IPS-11a (cell line): ENCODE measurements around the gene PLSCR1.
"Not testable (repeated sequence)": the region's sequence is repeated elsewhere in the genome, so short reads cannot be mapped to it uniquely, and the experiment has no call there.

Experiments used
- H3K4me3 ChIP-seq: one replicate; pipeline ENCODE4 v1.5.1; 2013; ENCODE audit warnings: low read depth, low read length, control low read depth

PLSCR1 gene

GRCh38 chr3:146550070-146550615 lies 5.7 kb upstream of the PLSCR1 start:
- no peak overlapping the region for H3K4me3 ChIP-seq

GRCh38 chr3:146547235-146547835 lies 2.9 kb upstream of the PLSCR1 start:
- no peak overlapping the region for H3K4me3 ChIP-seq

GRCh38 chr3:146546366-146546965 lies 2.1 kb upstream of the PLSCR1 start:
- H3K4me3 ChIP-seq = no peak overlapping the region

GRCh38 chr3:146544929-146545528 lies 622 bp upstream of the PLSCR1 start:
- peak overlapping the region; percentile 62 for H3K4me3 ChIP-seq

- H3K4me3 ChIP-seq = peak overlapping the region; percentile 62
Measured at GRCh38 chr3:146543461-146544001, 876 bp downstream of the PLSCR1 start.

- H3K4me3 ChIP-seq = peak overlapping the region; percentile 62
Measured at GRCh38 chr3:146542978-146543377, 1.4 kb downstream of the PLSCR1 start.

GRCh38 chr3:146542179-146542578 lies 2.2 kb downstream of the PLSCR1 start:
- H3K4me3 ChIP-seq = no peak overlapping the region

- no peak overlapping the region for H3K4me3 ChIP-seq
Measured at GRCh38 chr3:146540978-146541377, 3.4 kb downstream of the PLSCR1 start.

- no peak overlapping the region for H3K4me3 ChIP-seq
Measured at GRCh38 chr3:146540236-146540635, 4.2 kb downstream of the PLSCR1 start.

GRCh38 chr3:146539315-146539714 lies 5.1 kb downstream of the PLSCR1 start:
- no peak overlapping the region for H3K4me3 ChIP-seq

GRCh38 chr3:146537603-146538002 lies 6.8 kb downstream of the PLSCR1 start:
- no peak overlapping the region for H3K4me3 ChIP-seq

GRCh38 chr3:146536681-146537080 lies 7.7 kb downstream of the PLSCR1 start:
- no peak overlapping the region for H3K4me3 ChIP-seq

GRCh38 chr3:146532406-146532805 lies 12.0 kb downstream of the PLSCR1 start:
- H3K4me3 ChIP-seq = no peak overlapping the region

GRCh38 chr3:146530609-146531008 lies 13.8 kb downstream of the PLSCR1 start:
- H3K4me3 ChIP-seq = no peak overlapping the region

GRCh38 chr3:146529021-146529420 lies 15.4 kb downstream of the PLSCR1 start:
- no peak overlapping the region for H3K4me3 ChIP-seq

GRCh38 chr3:146524961-146525360 lies 19.4 kb downstream of the PLSCR1 start:
- no peak overlapping the region for H3K4me3 ChIP-seq

- H3K4me3 ChIP-seq = no peak overlapping the region
Measured at GRCh38 chr3:146523531-146523930, 20.9 kb downstream of the PLSCR1 start.

GRCh38 chr3:146522174-146523158 lies 21.9 kb downstream of the PLSCR1 start:
- not testable (repeated sequence) for H3K4me3 ChIP-seq

- no peak overlapping the region for H3K4me3 ChIP-seq
Measured at GRCh38 chr3:146521394-146521793, 23.0 kb downstream of the PLSCR1 start.

GRCh38 chr3:146519810-146520209 lies 24.6 kb downstream of the PLSCR1 start:
- no peak overlapping the region for H3K4me3 ChIP-seq
